OCI-LY7 (cell line): ENCODE results near the gene BOD1L1. TPM values are rescaled to one million over a fixed set of nuclear protein-coding genes. Genes with fewer than 3 reads are reported as not detected.

Experiments used
- BruUV-seq: library from RNA; stranded (reverse); fragments of 400-500 nt; replicated peaks from 2 replicates; lab custom pipeline; 2021; lab: Mats Ljungman, UMichigan
- CTCF ChIA-PET: fragments of 300-600 bp; sonication (Branson Sonifier 250); formaldehyde crosslinking; loops from one replicate; lab custom pipeline; 2022; ENCODE audit warnings: antibody characterized with exemption; ENCODE audit not compliant: unreplicated experiment; lab: Charles Lee
- POLR2A ChIA-PET: fragments of 300-600 bp; sonication (Branson Sonifier 250); formaldehyde crosslinking; loops from one replicate; lab custom pipeline; 2022; ENCODE audit warnings: antibody characterized with exemption; lab: Charles Lee
- DNase-seq: peaks from one replicate; pipeline ENCODE4 v3.0.0-alpha.2; 2015; ENCODE audit warnings: low spot score
- H2AFZ ChIP-seq: fragments of 200-600 bp; sonication (generic), shearing (Covaris generic); 2 replicates; pipeline ENCODE4 v1.6.1; 2014; ENCODE audit warnings: mild to moderate bottlenecking, antibody characterized with exemption, low read length, moderate library complexity
- H3K27ac ChIP-seq: fragments of 200-600 bp; sonication (generic); 2 replicates; pipeline ENCODE4 v1.5.1; 2014; ENCODE audit warnings: mixed run types, low read depth, mild to moderate bottlenecking, moderate library complexity, low read length, inconsistent platforms; ENCODE audit not compliant: poor library complexity, severe bottlenecking
- H3K36me3 ChIP-seq: fragments of 200-600 bp; sonication (generic); 2 replicates; pipeline ENCODE4 v1.6.1; 2014; ENCODE audit warnings: mild to moderate bottlenecking, antibody characterized with exemption, low read length, moderate library complexity, mixed read lengths; ENCODE audit not compliant: insufficient read depth
- H3K4me1 ChIP-seq: fragments of 200-600 bp; sonication (generic); 2 replicates; pipeline ENCODE4 v1.5.1; 2014; ENCODE audit warnings: mild to moderate bottlenecking, low read length; ENCODE audit not compliant: insufficient read depth, poor library complexity, severe bottlenecking
- H3K4me2 ChIP-seq: fragments of 200-600 bp; sonication (generic); 2 replicates; pipeline ENCODE4 v1.6.1; 2014; ENCODE audit warnings: mild to moderate bottlenecking, low read length
- H3K4me3 ChIP-seq: fragments of 200-600 bp; sonication (generic); 2 replicates; pipeline ENCODE4 v1.5.1; 2014; ENCODE audit warnings: mild to moderate bottlenecking, low read depth, low read length; ENCODE audit not compliant: poor library complexity, severe bottlenecking
- H3K79me2 ChIP-seq: fragments of 200-600 bp; sonication (generic); 2 replicates; pipeline ENCODE4 v1.6.1; 2016; ENCODE audit warnings: low read depth, mild to moderate bottlenecking, low read length, moderate library complexity, mixed read lengths; ENCODE audit not compliant: insufficient read depth
- H3K9me2 ChIP-seq: fragments of 200-600 bp; sonication (generic); 2 replicates; pipeline ENCODE4 v1.6.1; 2016; ENCODE audit warnings: mild to moderate bottlenecking, low read length, mixed read lengths; ENCODE audit not compliant: insufficient read depth
- H3K9me3 ChIP-seq: fragments of 200-600 bp; sonication (generic); 2 replicates; pipeline ENCODE4 v1.6.1; 2014; ENCODE audit warnings: mild to moderate bottlenecking, mixed run types, low read length, mixed read lengths
- H4K20me1 ChIP-seq: fragments of 200-600 bp; sonication (generic); 2 replicates; pipeline ENCODE4 v1.6.1; 2014; ENCODE audit warnings: mild to moderate bottlenecking, antibody characterized with exemption, low read length, moderate library complexity, mixed read lengths; ENCODE audit not compliant: insufficient read depth
- CTCF ChIP-seq: fragments of 200-600 bp; sonication (generic); conservative IDR thresholded peaks from 2 replicates; pipeline ENCODE4 v1.5.1; 2014; ENCODE audit warnings: mild to moderate bottlenecking, antibody characterized with exemption, low read length, moderate library complexity, mixed read lengths
- EZH2phosphoT487 ChIP-seq: fragments of 200-600 bp; sonication (generic); IDR thresholded peaks from 2 replicates; pipeline ENCODE4 v1.6.1; 2018; ENCODE audit warnings: low read depth, borderline replicate concordance, mild to moderate bottlenecking, mixed run types, antibody characterized with exemption, low read length, moderate library complexity, mixed read lengths
- intact Hi-C: fragments of 100-400 bp; cut with micrococcal nuclease; formaldehyde crosslinking; loops from one replicate; pipeline ENCODE4 v1.10.0; 2022; ENCODE audit not compliant: unreplicated experiment
- total RNA-seq, 2 experiments: library from RNA; depleted of rRNA in 1 of 2; stranded (reverse); fragments of >200 nt in 1 of 2; shearing (Covaris generic) in 1 of 2; gene quantifications; 2 replicates each; pipeline ENCODE4 v1.2.3, GENCODE V29; 2014 to 2022

Gene BOD1L1
- total RNA-seq, 2 experiments from 2014 or later = 24.0 to 49.6 TPM

- DNase-seq = no peak
- Histone ChIP-seq H3K4me3 (no peak overlapping the region), H3K9me3 (no peaks in the 10 kb centered on the region), H3K4me2 (no peak overlapping the region), H2AFZ (no peak overlapping the region), H3K9me2 (no peaks in the 10 kb centered on the region), H3K79me2 (no peaks in the 10 kb centered on the region), H3K4me1 (no peaks in the 10 kb centered on the region), H3K36me3 (no peaks in the 10 kb centered on the region), H3K27ac (no peak overlapping the region), H4K20me1 (no peaks in the 10 kb centered on the region)
- POLR2A ChIA-PET = interaction anchor here (0.6 kb wide), 1 partner anchor 87 kb away, joined by 3 read pairs; no protein-coding TSS in a partner anchor
- no TSS peak for BruUV-seq
- intact Hi-C loops = no loop called here
- TF ChIP-seq EZH2phosphoT487 (no peak), CTCF (no peak)
- CTCF ChIA-PET = no interaction called here
Measured at GRCh38 chr4:13534344-13535063, 93.0 kb downstream of the BOD1L1 start.

GRCh38 chr4:13533670-13534343 is 93.7 kb downstream of the BOD1L1 start:
- Histone ChIP-seq H3K4me3 (no peak overlapping the region), H3K36me3 (no peaks in the 10 kb centered on the region), H3K9me2 (no peaks in the 10 kb centered on the region), H4K20me1 (no peaks in the 10 kb centered on the region), H3K4me2 (no peak overlapping the region), H3K9me3 (no peaks in the 10 kb centered on the region), H3K79me2 (no peaks in the 10 kb centered on the region), H3K27ac (no peak overlapping the region), H3K4me1 (peaks cover 4% of the 10 kb centered on the region), H2AFZ (no peak overlapping the region)
- ChIA-PET POLR2A (no interaction called here), CTCF (no interaction called here)
- TF ChIP-seq CTCF (no peak), EZH2phosphoT487 (no peak)
- no peak for DNase-seq
- no TSS peak for BruUV-seq
- intact Hi-C loops = no loop called here

GRCh38 chr4:13531625-13531998 is 95.9 kb downstream of the BOD1L1 start:
- no peak overlapping the region for H3K4me2 ChIP-seq
- ChIA-PET POLR2A (no interaction called here), CTCF (no interaction called here)
- no peaks in the 10 kb centered on the region for H3K36me3 ChIP-seq
- H3K4me3 ChIP-seq = no peak overlapping the region
- no peaks in the 10 kb centered on the region for H3K79me2 ChIP-seq
- no peaks in the 10 kb centered on the region for H4K20me1 ChIP-seq
- BruUV-seq = no TSS peak
- peaks cover 13% of the 10 kb centered on the region for H3K4me1 ChIP-seq
- no peaks in the 10 kb centered on the region for H3K9me3 ChIP-seq
- H2AFZ ChIP-seq = no peak overlapping the region
- TF ChIP-seq EZH2phosphoT487 (no peak), CTCF (no peak)
- H3K9me2 ChIP-seq = no peaks in the 10 kb centered on the region
- intact Hi-C loops = no loop called here
- no peak for DNase-seq
- no peak overlapping the region for H3K27ac ChIP-seq
